ENCODE data around the gene PLXNA4.
"Not testable (repeated sequence)": the region's sequence is repeated elsewhere in the genome, so short reads cannot be mapped to it uniquely, and the experiment has no call there.

PLXNA4 gene

GRCh38 chr7:132607656-132608055 is 31.4 kb upstream of the PLXNA4 start:
- DNase-seq (ENCODE audit: low read depth): no peak
- no peak overlapping the region for H3K4me3 ChIP-seq (ENCODE audit: low read depth, low read length)
- no peak for TF ChIP-seq CTCF (IDR thresholded peaks at IDR 0.05; ENCODE audit: low read depth, low read length, missing control alignments)

- no peak for TF ChIP-seq CTCF (IDR thresholded peaks at IDR 0.05; ENCODE audit: low read depth, low read length, missing control alignments)
- no peak for DNase-seq (ENCODE audit: low read depth)
- H3K4me3 ChIP-seq (ENCODE audit: low read depth, low read length): no peak overlapping the region
Measured at GRCh38 chr7:132604121-132604520, 27.9 kb upstream of the PLXNA4 start.

- DNase-seq (ENCODE audit: low read depth): no peak
Measured at GRCh38 chr7:132603220-132603833, 27.1 kb upstream of the PLXNA4 start.

GRCh38 chr7:132601783-132602182 is 25.5 kb upstream of the PLXNA4 start:
- no peak for TF ChIP-seq CTCF (IDR thresholded peaks at IDR 0.05; ENCODE audit: low read depth, low read length, missing control alignments)
- no peak for DNase-seq (ENCODE audit: low read depth)
- no peak overlapping the region for H3K4me3 ChIP-seq (ENCODE audit: low read depth, low read length)

More at GRCh38 chr7:132603220-132603833, 27.1 kb upstream of the PLXNA4 start:
- no peak for TF ChIP-seq CTCF (IDR thresholded peaks at IDR 0.05; ENCODE audit: low read depth, low read length, missing control alignments)
- no peak overlapping the region for H3K4me3 ChIP-seq (ENCODE audit: low read depth, low read length)

- DNase-seq (ENCODE audit: low read depth): no peak
Measured at GRCh38 chr7:132596588-132596987, 20.3 kb upstream of the PLXNA4 start.

GRCh38 chr7:132594741-132595140 is 18.5 kb upstream of the PLXNA4 start:
- not testable (repeated sequence) for DNase-seq (ENCODE audit: low read depth); H3K4me3 ChIP-seq (ENCODE audit: low read depth, low read length)

More at GRCh38 chr7:132596588-132596987, 20.3 kb upstream of the PLXNA4 start:
- TF ChIP-seq CTCF (IDR thresholded peaks at IDR 0.05; ENCODE audit: low read depth, low read length, missing control alignments): no peak
- no peak overlapping the region for H3K4me3 ChIP-seq (ENCODE audit: low read depth, low read length)

GRCh38 chr7:132592936-132593335 is 16.7 kb upstream of the PLXNA4 start:
- no peak for TF ChIP-seq CTCF (IDR thresholded peaks at IDR 0.05; ENCODE audit: low read depth, low read length, missing control alignments)
- H3K4me3 ChIP-seq (ENCODE audit: low read depth, low read length): no peak overlapping the region
- DNase-seq (ENCODE audit: low read depth): no peak
